Measurements from ENCODE around the gene GPRC5C.

Gene GPRC5C

GRCh38 chr17:74427763-74428153, 4.1 kb upstream of the GPRC5C start:
- no peak overlapping the region for H3K4me3 ChIP-seq (ENCODE audit: low read length)
- DNase-seq (ENCODE audit: low read depth): no peak
- TF ChIP-seq CTCF (conservative IDR thresholded peaks at IDR 0.05; ENCODE audit: low read length): no peak

GRCh38 chr17:74429604-74430384, 2.1 kb upstream of the GPRC5C start:
- no peak for DNase-seq (ENCODE audit: low read depth)
- TF ChIP-seq CTCF (conservative IDR thresholded peaks at IDR 0.05; ENCODE audit: low read length): no peak
- no peak overlapping the region for H3K4me3 ChIP-seq (ENCODE audit: low read length)

- no peak for DNase-seq (ENCODE audit: low read depth)
- H3K4me3 ChIP-seq (ENCODE audit: low read length): peak overlapping the region; percentile 24
- no peak for TF ChIP-seq CTCF (conservative IDR thresholded peaks at IDR 0.05; ENCODE audit: low read length)
Observed at GRCh38 chr17:74430385-74430705, 1.5 kb upstream of the GPRC5C start.

- peak; percentile 42 for DNase-seq (ENCODE audit: low read depth)
- TF ChIP-seq CTCF (conservative IDR thresholded peaks at IDR 0.05; ENCODE audit: low read length): no peak
- peak overlapping the region; percentile 36 for H3K4me3 ChIP-seq (ENCODE audit: low read length)
Observed at GRCh38 chr17:74430706-74431567, 951 bp upstream of the GPRC5C start.

GRCh38 chr17:74432424-74432690, 469 bp downstream of the GPRC5C start:
- H3K4me3 ChIP-seq (ENCODE audit: low read length): no peak overlapping the region
- no peak for DNase-seq (ENCODE audit: low read depth)

GRCh38 chr17:74432766-74433391, 991 bp downstream of the GPRC5C start:
- no peak overlapping the region for H3K4me3 ChIP-seq (ENCODE audit: low read length)
- DNase-seq (ENCODE audit: low read depth): no peak
- no peak for TF ChIP-seq CTCF (conservative IDR thresholded peaks at IDR 0.05; ENCODE audit: low read length)

More at GRCh38 chr17:74432424-74432690, 469 bp downstream of the GPRC5C start:
- no peak for TF ChIP-seq CTCF (conservative IDR thresholded peaks at IDR 0.05; ENCODE audit: low read length)

Data from AG10803 (cell line).